Activated effector memory CD4-positive, alpha-beta T cell treated with anti-CD3 and anti-CD28 coated beads, Interleukin-2, amount 50 U/mL, for 16 hours (primary cell): ENCODE results near the gene PPP2R3C.
"Not testable (repeated sequence)": the region's sequence is repeated elsewhere in the genome, so short reads cannot be mapped to it uniquely, and the experiment has no call there.

Source experiments
- DNase-seq: peaks from one replicate; pipeline ENCODE4 v3.0.0-alpha.2; 2020

PPP2R3C gene

DNA sequence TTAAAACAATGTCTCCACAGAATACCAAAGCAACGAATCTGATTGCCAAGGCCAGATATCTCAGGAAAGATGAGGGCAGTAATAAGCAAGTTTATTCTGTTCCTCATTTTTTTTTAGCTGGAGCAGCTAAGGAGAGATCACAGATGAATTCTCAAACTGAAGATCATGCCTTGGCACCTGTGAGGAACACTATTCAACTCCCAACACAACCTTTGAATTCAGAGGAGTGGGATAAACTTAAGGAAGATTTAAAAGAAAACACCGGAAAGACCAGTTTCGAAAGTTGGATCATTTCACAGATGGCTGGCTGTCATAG is 1.6 kb upstream of the PPP2R3C start:
- no peak for DNase-seq

DNA sequence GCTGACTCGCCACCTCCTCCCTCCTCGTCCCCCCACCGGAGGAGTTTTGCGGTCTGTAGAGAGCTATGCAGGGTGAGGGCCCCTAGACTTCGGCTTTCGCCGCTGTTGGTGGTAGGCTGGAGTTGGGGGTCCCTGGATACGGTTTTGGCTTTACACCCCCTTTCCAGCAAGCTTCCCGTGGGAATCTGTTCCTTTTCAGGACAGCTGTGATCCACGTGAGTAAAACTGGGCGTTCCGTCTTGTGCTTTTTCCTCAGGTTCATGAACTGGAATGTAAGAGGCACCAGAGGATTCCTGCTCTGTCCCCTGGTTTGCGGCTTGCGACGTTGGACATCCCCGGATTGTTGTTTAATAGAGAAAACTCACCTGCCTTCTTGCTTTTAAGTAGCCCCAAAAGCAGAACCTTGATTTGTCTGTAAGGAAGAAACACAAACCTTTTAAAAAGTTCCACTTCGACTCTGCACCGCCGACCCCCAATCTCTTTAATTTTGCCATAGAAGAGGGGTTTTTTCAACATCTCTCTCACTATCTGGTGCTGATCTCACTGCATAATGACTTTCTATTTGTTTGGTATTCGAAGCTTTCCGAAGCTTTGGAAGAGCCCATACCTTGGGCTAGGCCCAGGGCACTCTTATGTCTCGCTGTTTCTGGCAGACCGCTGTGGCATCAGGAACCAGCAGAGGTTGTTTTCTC is 1.1 kb upstream of the PPP2R3C start:
- peak; percentile 64 for DNase-seq

DNA sequence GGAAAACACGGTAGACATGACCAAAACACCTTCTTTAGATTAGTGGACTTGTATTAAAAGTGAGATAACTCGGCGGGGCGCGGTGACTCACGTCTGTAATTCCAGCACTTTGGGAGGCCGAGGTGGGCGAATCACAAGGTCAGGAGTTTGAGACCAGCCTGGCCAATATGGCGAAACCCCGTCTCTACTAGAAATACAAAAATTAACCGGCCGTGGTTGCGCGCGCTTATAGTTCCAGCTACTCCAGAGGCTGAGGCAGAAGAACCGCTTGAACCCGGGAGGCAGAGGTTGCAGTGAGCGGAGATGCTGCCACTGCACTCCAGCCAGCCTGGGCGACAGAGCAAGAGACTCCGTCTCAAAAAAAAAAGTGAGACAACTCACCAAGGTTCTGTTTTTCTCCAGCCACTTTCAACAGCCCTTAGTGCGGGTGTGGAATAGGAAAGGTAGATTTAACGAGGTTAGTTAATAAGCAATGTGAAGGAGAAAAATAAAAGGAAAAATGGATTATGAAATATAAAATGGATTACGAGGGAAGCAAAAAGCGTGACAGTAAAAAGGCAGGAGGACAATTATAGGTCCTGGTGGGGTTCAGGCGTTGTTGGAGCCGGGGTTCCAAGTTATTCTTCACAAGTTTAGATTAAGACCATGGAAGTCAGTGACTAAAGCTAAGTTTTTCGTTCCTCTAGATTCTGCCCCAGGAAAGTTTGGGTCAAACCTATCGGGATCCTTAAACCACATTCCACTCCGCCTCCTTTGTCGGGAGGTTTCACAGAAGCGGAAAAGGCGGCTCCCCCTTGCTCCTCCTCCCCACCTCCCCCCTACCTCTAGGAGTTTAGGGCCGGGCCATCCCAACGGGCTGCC is 534 bp downstream of the PPP2R3C start:
- peak; percentile 64 for DNase-seq

DNA sequence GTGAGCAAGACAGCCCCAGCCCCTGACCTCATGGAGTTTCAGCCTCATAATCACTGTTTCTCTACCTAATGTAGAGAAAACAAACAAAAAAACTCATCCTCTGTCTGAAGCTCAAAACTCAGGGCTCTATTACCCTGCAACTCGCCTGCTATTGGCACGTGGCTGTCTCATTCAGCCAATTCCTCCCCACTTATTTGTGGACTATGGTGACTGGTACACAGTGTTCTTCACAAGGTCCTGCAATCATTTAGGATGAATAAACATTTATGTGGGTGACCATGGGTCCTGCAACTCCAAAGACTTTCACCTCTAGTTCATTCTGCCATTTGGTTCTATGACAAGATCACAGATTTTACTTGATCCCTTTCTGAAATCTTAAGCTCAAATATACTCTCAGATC is 4.7 kb downstream of the PPP2R3C start:
- no peak for DNase-seq

DNA sequence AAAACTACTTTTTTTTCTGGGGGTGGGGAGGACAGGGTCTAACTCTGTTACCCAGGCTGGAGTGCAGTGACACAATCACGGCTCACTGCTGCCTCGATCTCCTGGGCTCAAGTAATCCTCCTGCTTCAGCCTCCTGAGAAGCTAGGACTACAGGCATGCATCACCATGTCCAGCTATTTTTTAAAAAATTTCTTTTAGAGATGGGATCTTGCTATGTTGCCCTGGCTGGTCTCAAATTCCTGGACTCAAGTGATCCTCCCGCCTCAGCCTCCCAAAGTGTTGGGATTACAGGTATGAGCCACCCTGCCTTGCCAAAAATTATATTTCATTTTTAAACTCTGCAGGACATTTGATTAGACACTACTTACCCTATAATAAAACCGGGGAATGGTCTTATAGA is 5.5 kb downstream of the PPP2R3C start:
- DNase-seq = no peak

DNA sequence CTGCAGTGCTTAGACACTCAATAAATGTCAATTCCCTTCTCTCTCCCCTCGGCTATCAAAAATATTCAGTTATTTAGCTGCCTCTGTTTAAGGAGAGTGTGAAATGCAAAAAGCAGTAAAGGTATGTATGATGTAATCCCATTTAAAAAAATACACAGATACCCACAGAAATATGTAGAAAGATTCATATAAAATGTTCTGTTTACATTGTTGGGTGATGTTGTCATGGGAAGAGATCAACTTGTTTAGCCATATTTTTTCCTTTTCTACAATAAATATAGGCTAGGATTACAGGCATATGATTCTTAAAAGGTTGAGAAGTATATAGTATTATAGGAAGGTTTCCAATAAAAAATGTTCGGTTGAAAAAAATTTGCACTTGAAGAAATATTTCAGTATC is 7.8 kb downstream of the PPP2R3C start:
- no peak for DNase-seq

DNA sequence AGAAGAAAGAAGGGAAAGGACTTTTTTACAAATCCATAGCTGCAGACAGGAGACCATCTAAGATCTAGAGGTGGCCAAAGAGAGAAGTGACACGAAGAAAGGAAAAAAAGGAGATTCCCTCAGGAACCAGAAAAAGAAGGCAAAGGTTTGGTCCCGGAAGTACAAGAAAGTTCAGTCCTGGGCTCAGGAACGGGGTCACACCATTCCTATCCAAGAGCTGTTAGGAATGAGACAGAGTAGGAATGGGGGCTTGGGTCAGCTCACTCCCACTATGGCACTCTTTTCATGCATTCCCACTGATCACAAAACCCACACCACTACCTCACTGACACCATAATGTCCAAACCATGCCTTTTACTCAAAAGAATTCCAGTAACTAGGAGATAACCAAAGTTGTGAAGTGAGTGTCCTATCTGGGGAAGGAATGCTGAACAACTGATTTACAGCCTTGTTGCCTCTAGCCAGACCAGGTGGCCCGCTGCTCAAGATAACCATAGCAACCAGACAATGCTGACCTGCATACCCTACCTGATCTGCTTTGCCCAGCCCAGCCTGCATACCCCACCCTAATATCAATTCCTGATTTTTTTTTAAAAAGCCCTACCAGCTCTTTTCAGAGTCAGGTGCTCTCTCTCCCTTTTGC is 8.4 kb downstream of the PPP2R3C start:
- DNase-seq = no peak

DNA sequence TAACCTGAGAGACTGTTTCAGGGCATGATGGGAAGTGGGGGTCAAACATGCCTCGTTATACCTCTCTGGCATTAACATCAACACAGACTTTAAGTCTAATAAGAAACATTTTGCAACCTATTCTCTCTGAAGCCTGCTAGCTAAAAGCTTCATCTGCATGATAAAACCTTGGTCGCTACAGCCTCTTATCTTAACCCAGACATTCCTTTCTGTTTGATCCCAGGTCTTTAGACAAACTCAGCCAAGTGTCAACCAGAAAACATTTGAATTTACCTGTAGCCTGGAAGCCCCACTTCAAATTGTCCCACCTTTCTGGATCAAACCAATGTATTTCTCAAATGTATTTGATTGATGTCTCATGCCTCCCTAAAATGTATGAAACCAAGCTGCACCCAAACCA is 9.1 kb downstream of the PPP2R3C start:
- DNase-seq = no peak

DNA sequence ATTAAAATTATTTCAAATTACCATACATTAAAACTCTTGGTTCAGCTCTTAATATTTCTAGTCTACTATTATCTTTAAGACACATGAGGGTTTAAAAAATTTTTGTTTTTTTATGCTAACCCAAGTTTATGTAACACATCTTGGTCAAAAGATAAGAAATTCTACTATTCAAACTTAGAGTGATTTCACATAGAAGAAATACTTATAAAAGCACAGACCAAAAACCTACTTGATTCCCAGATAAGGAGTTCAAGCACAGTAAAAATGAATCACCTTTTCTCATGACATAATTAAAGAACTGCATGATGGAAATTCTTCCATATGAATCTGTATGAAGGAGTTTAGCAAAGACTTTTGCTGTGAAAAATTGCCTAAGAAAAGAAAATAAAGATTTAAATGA is 13.9 kb downstream of the PPP2R3C start:
- no peak for DNase-seq

DNA sequence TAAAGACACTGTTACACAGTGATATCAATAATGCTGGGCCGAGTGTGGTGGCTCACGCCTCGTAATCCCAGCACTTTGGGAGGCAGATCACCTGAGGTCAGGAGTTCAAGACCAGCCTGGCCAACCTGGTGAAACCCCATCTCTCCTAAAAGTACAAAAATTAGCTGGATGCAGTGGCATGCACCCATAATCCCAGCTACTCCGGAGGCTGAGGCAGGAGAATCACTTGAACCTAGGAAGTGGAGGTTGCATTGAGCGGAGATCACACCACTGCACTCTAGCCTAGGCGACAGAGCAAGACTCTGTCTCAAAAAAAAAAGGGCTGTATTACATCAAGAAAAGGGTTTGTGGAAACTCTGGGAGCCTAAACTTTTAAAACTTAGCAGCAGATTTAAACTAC is 27.1 kb downstream of the PPP2R3C start:
- DNase-seq = not testable (repeated sequence)

DNA sequence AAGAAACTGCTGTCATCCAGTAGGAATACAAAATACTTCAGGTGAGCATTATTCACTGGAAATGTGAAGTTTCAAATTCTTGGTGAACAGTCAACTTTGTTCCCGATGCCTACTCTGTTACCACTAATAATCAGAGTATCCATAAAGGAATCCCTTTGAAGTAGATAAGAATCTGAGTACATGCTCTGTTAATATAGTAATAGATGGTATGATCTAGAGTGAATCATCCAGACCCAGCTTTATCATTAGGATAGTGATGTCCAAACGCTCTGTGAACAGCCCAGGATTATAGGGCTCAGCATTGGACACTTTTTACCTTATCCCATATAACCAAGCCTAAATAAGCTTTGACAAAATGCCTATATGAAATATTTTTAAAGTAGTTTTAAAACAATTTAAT is 33.3 kb downstream of the PPP2R3C start:
- no peak for DNase-seq

DNA sequence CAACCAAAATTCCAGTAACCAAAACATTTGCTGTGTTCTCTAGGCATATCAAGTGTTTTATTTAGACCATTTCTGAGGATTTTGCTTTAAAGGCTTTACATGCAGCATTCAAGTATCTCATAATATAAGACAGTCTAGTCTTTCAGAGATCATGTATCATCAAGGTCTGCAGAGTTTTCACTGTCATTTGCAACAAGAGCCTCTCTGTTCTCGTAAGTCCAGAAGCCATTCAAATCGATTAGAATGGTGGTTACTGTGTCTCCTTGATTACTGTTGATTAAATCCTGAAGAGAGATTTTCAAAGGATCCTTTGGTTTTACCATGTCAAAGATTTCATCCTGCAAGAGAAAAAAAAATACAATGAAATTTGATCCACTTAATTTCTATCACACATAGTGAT is 36.3 kb downstream of the PPP2R3C start:
- DNase-seq = no peak

DNA sequence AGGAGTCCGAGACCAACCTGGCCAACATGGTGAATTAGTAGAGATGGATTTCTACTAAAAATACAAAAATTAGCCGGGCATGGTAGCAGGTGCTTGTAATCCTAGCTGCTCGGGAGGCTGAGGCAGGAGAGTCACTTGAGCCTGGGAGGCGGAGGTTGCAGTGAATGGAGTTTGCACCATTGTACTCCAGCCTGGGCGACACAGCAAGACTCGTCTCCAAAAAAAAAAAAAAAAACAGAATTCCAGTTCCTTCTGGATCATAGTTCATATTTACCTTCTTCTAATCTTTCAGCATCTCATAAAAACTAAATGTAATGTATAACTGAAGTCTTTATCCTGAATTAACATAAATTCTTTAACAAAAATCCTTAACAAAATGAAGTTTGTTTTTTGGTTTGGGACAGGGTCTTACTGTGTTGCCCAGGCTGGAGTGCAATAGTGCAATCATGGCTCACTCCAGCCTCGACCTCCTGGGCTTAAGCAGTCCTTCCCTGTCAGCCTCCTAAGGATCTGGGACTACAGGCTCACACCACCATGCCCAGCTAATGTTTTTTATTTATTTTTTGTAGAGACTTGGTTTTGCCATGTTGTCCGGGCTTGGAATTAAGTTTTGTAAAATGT is 38.1 kb downstream of the PPP2R3C start:
- no peak for DNase-seq

DNA sequence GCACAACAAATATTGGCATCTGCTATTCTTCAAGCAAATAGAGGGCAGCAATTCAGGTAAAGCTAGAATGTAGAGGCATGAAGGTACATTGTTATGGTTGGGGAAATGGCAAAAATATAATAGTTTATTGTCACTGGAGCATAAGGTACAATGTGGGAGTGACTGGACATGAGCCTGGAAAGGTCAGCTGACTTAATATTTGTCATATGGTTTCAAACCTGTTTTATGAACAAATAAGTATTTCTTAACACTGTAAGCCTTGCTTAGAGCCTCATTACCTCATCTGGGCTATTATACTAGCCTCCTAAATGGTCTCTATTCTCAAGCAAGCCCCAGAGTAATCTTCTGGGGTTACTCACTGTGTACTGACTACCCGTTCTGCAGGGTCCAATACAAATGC is 42.0 kb downstream of the PPP2R3C start:
- DNase-seq = no peak

DNA sequence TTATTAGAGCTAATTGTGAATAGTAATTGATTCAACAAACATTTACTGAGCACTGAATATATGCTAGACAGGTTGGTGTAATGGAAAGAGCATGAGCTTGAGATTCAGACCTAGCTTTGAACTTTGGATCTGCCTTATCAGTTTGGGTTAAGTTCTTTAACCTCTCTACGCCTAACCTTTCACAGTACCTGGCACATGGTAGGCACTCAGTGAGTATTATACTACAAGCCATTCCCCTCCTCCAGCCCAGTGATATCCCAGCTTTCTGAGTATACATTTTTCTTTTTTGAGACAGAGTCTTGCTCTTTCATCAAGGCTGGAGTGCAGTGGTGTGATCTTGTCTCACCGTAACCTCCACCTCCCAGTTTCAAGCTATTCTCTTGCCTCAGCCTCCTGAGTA is 43.7 kb downstream of the PPP2R3C start:
- DNase-seq = no peak

DNA sequence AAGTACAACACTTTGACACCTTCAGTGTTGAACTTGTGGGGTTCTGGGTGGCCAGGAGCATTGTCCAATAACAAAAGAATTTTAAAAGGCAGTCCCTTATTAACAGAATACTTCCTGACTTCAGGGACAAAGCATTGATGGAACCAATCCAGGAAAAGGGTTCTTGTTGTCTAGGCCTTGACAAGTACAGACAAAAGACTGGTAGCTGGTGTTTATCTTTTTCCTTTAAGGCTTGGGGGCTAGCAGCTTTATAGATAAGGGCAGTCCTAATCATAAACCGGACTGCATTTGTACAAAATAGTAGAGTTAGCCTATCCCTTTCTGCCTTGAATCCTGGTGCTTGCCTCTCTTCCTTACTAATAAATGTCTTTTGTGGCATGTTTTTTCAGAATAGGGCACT is 48.3 kb downstream of the PPP2R3C start:
- no peak for DNase-seq

DNA sequence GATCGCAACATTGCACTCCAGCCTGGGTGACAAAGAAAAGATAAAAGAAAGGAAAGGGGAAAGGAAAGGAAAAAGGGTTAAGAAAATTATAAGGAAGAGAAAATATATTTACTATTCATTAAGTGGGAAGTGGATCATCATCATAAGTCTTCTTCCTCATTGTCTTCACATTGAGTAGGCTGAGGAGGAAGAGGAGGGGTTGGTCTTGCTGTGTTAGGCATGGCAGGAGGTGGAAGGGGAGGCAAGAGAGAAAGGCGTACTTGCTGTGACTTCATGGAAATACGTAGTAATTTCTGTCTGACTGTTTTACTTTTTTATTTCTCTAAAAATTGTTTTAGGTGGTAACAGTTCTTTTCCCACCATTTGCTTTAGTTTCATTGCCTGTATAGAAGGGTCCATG is 49.6 kb downstream of the PPP2R3C start:
- no peak for DNase-seq

DNA sequence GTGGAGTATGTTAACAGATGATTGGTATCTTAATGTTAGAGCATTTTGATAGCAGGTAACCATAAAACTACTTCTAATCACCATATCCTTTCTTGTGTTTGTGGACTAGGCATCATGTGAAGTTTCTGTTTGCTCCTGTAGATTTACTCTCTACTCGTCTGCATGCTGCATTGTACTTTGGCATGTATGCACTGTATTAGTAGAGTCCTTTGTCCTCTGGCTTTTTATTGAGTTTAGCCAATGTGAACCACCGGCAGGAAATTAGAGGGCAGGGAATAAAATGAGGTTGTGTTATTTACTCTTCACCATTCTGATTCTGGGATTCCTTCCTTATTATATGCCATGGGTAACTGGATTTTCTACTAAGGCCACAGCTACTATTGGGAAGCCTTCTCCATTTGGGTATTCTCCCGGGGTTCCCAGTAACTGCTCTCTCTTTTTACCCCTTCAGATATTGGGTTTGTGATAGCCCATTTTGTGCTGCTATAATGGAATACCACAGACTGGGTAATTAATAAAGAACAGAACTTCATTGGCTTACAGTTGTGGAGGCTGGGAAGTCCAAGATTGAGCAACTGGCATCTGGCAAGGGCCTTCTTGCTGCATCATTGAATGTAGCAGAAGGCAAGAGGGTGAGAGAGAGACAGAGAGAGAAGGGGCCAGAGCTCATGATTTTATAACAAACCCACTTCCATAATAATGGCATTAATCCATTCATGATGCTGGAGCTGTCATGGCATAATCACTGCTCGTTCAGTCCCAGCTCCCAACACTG is 53.4 kb downstream of the PPP2R3C start:
- no peak for DNase-seq

DNA sequence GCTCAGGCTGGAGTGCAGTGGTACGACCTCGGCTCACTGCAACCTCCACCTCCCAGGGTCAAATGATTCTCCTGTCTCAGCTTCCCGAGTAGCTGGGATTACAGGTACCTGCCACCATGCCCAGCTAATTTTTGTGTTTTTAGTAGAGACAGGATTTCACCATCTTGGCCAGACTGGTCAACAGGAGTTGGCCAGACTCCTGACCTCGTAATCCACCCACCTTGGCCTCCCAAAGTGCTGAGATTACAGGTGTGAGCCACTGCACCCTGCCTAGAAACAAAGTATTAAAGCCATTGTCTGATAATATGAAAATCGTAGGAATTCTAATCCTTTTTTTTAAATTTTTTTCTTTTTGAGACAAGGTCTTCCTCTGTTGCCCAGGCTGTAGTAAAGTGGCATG is 56.1 kb downstream of the PPP2R3C start:
- not testable (repeated sequence) for DNase-seq

DNA sequence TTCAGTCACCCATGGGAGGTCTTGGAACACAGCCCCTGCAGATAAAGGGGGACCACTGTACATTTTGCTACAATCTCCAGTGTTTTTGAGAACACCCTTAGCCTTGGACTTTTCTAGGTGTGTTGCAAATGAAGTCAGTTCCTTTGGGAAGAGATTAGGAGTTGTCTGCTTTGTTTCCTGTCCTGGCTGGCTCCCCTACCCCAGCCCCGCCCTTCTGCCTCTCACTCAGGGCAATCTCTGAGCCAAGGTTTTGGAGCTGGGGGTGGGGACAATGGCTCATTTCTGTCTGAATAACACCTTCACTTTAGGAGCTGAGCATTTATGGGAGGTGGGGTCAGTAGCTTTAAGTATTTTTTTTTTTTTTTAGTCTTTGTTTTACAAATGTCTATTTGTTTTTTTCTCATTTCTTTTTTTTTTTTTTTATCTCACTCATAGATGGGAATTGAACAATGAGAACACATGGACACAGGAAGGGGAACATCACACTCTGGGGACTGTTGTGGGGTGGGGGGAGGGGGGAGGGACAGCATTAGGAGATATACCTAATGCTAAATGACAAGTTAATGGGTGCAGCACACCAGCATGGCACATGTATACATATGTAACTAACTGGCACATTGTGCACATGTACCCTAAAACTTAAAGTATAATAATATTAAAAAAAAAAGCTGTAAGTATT is 60.5 kb downstream of the PPP2R3C start:
- not testable (repeated sequence) for DNase-seq

DNA sequence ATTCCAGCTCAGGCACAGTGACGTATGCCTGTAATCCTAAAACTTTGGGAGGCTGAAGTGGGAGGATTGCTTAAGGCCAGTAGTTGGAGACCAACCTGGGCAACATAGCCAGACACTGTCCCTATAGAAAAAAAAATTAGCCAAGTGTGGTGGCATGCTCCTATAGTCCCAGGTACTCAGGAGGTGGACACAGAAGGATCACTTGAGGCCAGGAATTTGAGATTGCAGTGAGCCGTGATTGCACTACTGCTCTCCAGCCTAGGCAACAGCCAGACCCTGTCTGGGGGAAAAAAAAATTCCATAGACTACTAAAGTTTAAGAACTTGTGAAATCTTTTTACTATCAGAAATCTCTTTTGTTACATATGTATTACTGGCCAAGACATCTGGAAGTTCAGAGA is 69.2 kb downstream of the PPP2R3C start:
- DNase-seq = no peak

DNA sequence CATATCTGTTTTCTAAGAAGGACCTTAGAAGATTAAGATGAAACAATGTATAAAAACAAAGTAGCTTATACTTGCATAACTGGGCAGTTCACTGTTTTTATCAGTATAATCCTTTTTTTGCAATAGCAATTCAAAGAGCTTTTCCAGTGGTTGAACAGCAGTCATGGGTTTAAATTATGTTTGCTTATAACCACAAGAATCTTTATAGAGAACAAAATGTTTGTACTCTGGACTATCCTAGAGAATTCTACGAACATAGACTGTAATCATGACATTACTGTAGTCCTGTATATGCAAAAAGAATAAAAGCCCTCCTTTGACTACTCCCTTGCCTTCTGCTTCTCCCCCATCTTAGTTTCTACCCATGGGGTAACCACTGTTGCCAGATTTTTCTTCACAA is 70.0 kb downstream of the PPP2R3C start:
- no peak for DNase-seq
